HT-29 (cell line): ENCODE results near the gene PALM. TPM values are rescaled to one million over a fixed set of nuclear protein-coding genes. Genes with fewer than 3 reads are reported as not detected.
"Not testable (repeated sequence)": the region's sequence is repeated elsewhere in the genome, so short reads cannot be mapped to it uniquely, and the experiment has no call there.

Experiments used
- DNase-seq: peaks from one replicate; pipeline ENCODE4 v3.0.0-alpha.2; 2015; ENCODE audit warnings: low spot score
- total RNA-seq: library from RNA; depleted of rRNA; stranded (reverse); fragments of >200 nt; shearing (Covaris generic); gene quantifications from 2 replicates; pipeline ENCODE4 v1.2.3, GENCODE V29; 2014

PALM gene
- total RNA-seq, 1 experiment from 2014 or later, result not detected

DNA sequence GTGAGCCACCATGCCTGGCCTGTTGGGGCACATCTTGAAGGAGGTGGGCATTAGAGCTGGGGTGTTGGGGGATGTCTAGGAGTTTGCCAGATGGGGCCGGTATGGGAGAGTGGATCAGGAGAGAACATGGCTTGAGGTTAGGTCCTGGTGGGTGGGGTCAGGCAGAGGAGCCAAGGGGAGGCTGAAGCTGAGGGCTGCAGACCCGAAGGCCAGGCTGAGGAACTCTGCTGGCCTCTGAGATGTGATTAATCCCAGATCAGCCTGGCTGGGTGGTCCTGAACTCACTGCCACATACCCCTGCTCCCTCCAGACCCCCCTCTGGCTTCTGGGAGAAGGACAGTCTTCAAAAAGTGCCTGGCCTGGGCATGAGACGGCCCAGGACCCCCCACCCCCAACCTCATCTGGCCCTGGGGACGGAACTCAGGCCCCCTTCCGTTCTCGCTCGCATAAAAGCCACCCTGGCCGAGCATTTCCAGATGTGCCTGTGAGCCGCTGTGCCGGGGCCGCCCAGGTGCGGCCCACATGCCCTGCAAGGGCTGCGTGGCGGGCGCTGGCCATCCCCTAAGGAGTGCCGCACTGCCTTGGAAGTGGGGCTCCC lies 29.8 kb upstream of the PALM start:
- DNase-seq, result no peak

DNA sequence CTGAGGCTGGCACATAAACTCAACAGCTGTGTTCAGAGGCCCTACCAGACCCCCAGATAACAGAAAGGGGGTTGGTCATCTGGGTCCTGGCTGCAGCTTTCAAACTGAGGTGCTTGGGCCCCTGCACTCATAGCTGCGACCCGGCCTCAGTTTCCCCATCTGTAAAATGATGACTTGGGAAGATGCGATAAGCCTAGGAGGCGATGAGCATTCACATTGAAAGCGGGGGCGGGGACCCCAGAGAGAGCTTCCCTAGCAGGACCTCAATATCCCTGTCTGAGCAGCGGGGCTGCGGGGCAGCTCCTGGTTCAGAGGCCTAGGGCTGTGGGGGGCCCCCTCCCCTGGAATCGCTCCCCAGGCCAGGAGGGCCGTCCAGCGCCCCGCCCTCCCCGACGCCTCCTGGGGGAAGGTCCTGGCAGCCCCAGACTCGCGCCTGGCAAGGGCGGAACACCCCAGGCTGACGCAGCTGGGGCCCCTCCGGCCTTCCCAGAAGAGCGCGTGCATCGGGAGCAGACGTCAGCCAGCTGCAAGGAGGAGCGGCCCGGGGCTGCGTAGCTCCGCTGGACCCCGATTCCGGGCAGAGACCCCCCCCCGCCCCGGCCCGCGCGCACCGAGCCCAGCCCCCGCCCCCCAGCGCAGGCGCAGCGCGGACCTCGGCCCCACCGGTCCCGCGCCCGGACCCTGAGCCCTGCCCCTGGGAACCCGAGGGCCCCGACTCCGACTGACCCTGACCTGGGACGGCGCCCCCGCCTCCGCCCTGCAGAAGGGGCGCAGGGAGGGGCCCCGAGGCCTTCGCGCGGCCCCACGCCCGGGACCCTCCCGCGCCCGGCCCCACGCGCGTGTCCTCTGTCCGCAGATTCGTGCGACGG lies 29.1 kb upstream of the PALM start:
- DNase-seq, result no peak

GRCh38 chr19:680287-681028 lies 28.3 kb upstream of the PALM start:
- peak; percentile 89 for DNase-seq

- DNase-seq, result no peak
Measured at GRCh38 chr19:681029-682019, 27.4 kb upstream of the PALM start.

- no peak for DNase-seq
Measured at GRCh38 chr19:682678-683320, 25.9 kb upstream of the PALM start.

DNA sequence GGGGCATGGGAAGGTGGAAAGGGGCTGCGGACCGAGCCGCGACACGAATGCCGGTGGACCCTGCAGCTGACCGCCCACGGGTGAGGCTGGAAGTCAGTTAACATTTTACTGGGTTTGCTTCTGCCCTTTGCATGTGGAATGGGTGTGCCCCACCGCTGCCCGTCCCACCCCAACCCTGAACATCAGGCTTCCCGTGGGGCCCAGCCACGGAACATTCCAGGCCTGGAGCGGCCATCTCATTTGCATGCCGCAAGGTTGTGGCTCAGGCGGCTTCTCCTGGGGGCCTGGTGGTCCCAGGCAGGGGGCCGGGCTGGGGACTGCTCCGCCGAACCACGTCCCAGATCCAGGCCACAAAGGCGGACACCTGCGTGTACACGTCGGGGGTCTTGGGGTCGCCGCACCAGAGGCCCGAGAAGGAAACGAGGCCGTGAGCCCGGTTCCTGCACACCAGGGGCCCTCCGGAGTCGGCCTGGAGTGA lies 23.2 kb upstream of the PALM start:
- no peak for DNase-seq

DNA sequence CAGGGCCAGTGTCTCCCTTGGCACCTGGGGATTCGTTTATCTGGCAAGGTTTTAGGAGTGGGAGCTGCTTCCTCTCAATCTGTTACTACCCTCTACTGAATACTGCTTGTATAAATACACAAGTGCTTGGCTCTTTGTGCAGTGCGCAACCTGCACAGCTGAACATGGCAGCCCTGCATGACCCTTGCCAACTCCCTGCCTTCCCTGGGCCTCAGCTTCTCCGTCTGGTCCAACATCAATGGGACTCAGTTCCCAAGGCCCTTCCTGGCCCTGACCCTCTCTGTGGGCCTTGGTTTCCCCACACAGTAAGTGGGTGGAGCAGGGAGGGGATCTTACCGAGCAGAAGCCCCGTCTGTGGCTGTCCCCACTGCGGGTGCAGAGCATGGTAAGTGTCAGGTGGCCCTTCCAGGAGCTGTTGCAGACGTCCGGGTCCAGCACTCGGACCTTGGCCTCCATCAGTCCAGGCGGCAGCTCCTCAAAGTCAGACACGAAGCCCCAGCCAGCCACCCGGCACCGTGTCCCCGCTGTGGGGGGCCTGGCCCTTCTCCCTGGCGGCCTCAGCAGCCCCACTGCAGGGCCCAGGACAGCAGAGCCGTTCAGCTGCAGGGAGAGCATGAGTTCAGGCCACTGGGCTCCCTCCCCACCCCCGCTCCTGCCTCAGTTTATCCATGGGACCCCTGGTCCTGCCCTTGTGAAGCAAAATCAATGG lies 22.0 kb upstream of the PALM start:
- no peak for DNase-seq

DNA sequence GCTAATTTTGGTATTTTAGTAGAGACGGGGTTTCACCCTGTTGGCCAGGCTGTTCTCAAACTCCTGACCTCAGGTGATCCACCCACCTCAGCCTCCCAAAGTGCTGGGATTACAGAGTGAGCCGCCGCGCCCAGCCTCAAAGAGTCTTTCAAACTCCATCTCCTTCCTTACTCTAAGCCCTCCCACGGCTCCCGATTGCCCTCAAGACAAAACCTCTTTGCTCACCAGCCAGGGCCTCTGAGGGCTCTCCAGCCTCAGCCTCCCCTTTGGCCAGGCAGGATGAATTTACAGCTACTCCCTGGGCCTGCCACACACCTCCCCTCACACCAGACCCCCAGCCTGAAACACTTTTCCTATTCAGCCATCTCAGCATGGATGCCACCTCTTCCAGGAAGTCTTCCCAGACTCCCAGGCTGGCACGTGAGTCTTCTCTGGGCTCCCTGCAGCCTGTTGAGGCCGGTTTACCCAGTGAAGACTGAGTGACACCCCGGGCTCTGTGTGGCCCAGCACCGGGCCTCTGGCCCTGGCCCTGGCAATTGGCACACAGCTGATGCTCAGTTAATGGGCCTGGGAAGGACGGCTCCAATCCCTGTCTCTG lies 21.1 kb upstream of the PALM start:
- DNase-seq, result no peak

DNA sequence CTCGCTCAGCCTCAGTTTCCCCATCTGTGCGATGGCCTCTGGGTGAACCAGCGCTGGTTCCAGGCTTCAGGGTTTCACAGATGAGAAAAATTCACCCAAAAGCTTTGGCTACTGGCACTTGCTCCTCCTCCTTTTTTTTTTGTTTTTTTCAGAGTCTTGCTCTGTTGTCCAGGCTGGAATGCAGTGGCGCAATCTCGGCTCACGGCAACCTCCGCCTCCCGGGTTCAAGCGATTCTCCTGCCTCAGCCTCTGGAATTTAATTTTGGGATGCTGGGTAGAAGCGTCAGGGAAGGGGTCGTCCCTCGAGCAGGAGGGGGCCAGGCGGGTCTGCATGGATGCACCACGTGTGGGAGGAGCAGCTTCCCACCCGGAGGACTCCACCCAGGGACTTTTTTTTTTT lies 20.5 kb upstream of the PALM start:
- no peak for DNase-seq

GRCh38 chr19:688992-689391 lies 19.7 kb upstream of the PALM start:
- no peak for DNase-seq

- DNase-seq, result no peak
Measured at GRCh38 chr19:690203-690602, 18.5 kb upstream of the PALM start.

DNA sequence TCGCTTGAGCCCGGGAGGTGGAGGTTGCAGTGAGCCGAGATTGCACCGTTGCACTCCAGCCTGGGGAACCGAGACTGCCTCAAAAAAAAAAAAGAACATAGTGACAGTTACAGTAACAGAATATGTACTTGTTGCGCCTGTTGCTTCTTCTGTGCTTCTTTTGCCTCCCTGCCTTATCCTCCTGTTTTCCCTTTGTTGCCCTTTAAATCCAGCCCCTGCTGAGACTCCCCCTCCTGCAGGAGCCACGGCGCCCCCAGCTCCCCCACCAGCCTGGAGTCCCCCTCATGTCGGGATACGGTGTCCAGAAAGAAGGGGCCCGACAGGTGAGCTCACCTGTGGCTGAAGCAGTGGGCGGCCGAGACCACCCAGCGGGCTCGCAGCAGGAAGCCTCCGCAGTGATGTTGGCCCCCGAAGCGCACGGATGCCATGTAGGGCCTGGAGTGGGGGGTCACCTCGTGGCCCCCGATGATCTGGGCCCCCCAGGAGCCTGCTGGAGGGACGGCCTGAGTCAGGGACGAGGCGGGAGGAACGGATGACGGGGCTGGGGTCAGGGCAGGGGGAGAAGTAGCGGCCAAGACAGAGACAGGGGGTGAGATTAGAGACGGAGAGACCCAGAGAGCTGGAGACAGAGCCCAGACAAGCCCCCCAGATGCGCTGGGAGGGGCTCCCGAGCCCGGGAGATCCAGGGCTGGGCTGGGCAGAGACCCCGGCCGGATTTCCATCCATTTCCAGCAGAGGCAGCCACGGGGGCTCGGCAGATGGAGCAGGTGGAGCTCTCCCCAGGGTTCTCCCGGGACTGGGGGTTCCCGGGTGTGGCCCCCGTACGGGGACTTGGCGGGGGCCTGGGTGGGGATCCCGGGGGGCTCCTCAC lies 14.0 kb upstream of the PALM start:
- no peak for DNase-seq

GRCh38 chr19:695352-695949 lies 13.3 kb upstream of the PALM start, which contains the start of gene PRSS57:
Gene PRSS57 (minus strand): TSS chr19:695452. CDS start chr19:695430, 22 bp downstream.
- no peak for DNase-seq

GRCh38 chr19:698529-698928 lies 10.2 kb upstream of the PALM start:
- DNase-seq, result not testable (repeated sequence)

DNA sequence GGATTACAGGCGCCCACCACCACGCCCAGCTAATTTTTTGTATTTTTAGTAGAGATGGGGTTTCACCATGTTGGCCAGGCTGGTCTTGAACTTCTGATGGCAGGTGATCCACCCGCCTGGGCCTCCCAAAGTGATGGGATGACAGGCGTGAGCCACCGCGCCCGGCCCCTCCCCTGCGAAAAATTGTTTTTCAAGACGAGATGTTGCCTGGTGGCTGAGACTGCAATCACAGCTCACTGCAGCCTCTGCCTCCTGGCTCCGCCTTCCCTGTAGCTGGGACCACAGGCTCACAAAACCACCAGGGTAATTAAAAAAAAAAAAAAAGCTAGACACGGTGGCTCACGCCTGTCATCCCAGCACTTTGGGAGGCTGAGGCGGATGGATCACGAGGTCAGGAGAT lies 8.8 kb upstream of the PALM start:
- DNase-seq, result not testable (repeated sequence)

DNA sequence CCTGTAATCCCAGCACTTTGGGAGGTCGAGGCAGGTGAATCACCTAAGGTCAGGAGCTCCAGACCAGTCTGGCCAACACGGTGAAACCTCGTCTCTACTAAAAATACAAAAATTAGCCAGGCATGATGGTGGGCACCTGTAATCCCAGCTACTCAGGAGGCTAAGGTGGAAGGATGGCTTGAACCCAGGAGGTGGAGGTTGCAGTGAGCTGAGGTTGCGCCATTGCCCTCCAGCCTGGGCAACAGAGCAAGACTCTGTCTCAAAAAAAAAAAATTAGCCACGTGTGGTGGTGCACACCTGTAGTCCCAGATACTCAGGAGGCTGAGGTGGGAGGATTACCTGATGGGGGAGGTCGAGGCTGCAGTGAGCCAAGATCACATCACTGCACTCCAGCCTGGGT lies 5.9 kb upstream of the PALM start:
- DNase-seq, result not testable (repeated sequence)

GRCh38 chr19:703329-703650 lies 5.4 kb upstream of the PALM start:
- DNase-seq, result no peak
